AG04449 (cell line): ENCODE data around the gene CCL28.
"Not testable (repeated sequence)": the region's sequence is repeated elsewhere in the genome, so short reads cannot be mapped to it uniquely, and the experiment has no call there.

Source experiments
- CTCF ChIA-PET: fragments of 350-600 bp; formaldehyde crosslinking; extraction: SDS; loops from one replicate; lab custom pipeline; 2021; ENCODE audit warnings: antibody characterized with exemption; lab: Yijun Ruan, JAX
- POLR2A ChIA-PET: fragments of 400-600, 350-600 bp; formaldehyde crosslinking; extraction: SDS; loops from one replicate; lab custom pipeline; 2020; ENCODE audit warnings: antibody characterized with exemption, inconsistent platforms; lab: Yijun Ruan, JAX
- DNase-seq: peaks from one replicate; pipeline ENCODE4 v3.0.0-alpha.2; 2010; ENCODE audit warnings: low read depth, low spot score
- H3K4me3 ChIP-seq: 2 replicates; pipeline ENCODE4 v1.5.1; 2011; ENCODE audit warnings: low read depth, mild to moderate bottlenecking, control low read depth, low read length
- CTCF ChIP-seq: IDR thresholded peaks from one replicate; pipeline ENCODE4 v1.5.1; 2011; ENCODE audit warnings: mild to moderate bottlenecking, moderate library complexity, low read length, control low read depth, inconsistent platforms; ENCODE audit not compliant: insufficient read depth; ENCODE audit errors: missing control alignments

Gene CCL28

GRCh38 chr5:43376496-43377140 is 35.6 kb downstream of the CCL28 start:
- TF ChIP-seq CTCF = no peak
- H3K4me3 ChIP-seq = no peak overlapping the region
- no peak for DNase-seq
- ChIA-PET CTCF (interaction anchor here (0.6 to 4.3 kb wide), 2 partner anchors 14 to 151 kb away, joined by 3 to 25 read pairs; no protein-coding TSS in a partner anchor), POLR2A (no interaction called here)

DNA sequence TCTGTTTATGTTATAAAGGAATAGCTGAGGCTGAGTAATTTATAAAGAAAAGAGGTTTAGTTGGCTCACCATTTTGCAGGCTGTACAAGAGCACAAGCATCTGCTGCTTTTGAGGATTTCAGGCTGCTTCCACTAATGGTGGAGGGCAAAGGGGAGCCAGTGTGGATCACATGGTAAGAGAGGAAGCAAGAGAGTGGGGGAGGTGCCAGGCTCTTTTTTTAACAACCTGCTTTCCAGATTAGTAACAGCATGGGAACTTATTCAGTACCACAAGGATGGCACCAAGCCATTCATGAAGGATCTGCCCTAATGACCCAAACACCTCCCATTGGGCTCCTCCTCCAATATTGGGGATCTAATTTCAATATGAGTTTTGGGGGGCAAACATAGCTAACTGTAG is 40.4 kb downstream of the CCL28 start:
- CTCF ChIA-PET = interaction anchor here (1.9 kb wide), 1 partner anchor 18 kb away, joined by 8 read pairs; no protein-coding TSS in a partner anchor
- POLR2A ChIA-PET = no interaction called here
- H3K4me3 ChIP-seq = no peak overlapping the region
- TF ChIP-seq CTCF = no peak
- DNase-seq = no peak

GRCh38 chr5:43370352-43370751 is 41.8 kb downstream of the CCL28 start:
- DNase-seq = no peak
- ChIA-PET CTCF (no interaction called here), POLR2A (no interaction called here)
- TF ChIP-seq CTCF = no peak
- H3K4me3 ChIP-seq = no peak overlapping the region

DNA sequence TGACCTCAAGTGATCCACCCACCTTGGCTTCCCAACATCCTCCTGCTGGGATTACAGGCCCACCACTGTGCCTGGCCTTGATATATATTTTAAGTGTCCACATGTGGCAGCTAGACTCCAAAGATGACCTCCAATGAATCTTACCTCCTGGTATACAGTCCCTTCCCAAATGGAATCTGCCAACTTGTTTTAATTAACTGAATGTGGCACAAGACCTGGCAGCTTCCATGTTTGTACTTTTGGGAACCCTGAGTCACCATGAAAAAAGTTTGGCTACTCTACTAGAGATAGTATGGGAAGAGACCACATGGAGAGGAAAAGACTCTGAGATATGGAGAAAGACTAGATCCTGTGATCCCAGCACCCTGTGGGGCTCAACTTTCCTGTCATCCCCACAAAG is 42.5 kb downstream of the CCL28 start:
- TF ChIP-seq CTCF = no peak
- no peak overlapping the region for H3K4me3 ChIP-seq
- no peak for DNase-seq
- ChIA-PET CTCF (no interaction called here), POLR2A (no interaction called here)

DNA sequence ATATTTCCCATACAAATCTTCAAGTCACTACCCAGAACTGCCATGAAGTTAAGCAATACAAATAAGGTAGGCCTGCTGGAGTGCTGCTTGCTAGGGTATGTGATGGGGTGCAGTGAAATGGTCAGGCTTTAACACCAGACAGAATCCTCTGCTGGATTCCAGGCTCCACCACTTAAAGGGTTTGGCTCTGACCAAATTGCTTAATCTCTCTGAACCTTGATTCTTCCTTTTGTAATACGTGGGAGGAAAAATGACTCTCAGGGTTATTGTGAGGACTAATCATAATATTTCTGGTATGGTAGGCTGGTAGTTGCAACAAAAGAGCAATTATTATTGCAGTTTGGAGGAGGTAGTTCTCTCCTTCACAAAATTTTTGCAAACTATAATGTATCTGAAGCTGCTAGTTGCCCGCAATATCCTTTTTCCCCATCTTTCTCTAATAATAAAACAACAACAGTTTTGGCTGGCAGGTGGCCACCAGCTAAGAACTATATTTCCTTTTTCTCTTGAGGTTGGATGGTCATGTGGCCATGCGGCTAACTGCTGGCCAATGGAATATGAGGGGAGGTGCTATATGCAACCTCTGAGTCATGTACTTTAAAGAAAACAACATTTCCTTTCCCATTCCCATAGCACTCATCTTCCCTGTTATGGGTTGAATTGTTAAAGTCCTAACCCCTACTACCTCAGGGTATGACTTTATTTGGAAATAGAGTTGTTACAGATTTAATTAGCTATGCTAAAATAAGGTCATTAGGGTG is 44.1 kb downstream of the CCL28 start:
- DNase-seq = no peak
- ChIA-PET POLR2A (no interaction called here), CTCF (no interaction called here)
- H3K4me3 ChIP-seq = no peak overlapping the region
- no peak for TF ChIP-seq CTCF

- no peak for DNase-seq
- TF ChIP-seq CTCF = no peak
- POLR2A ChIA-PET = no interaction called here
- no peak overlapping the region for H3K4me3 ChIP-seq
- CTCF ChIA-PET = no interaction called here
Measured at GRCh38 chr5:43367453-43367852, 44.7 kb downstream of the CCL28 start.

GRCh38 chr5:43366680-43367246 is 45.4 kb downstream of the CCL28 start:
- H3K4me3 ChIP-seq, DNase-seq, POLR2A ChIA-PET, CTCF ChIA-PET: not testable (repeated sequence)

- DNase-seq, POLR2A ChIA-PET, H3K4me3 ChIP-seq: not testable (repeated sequence)
- CTCF ChIA-PET = interaction anchor here (0.7 kb wide), 1 partner anchor 80 kb away, joined by 3 read pairs; no protein-coding TSS in a partner anchor
Measured at GRCh38 chr5:43365155-43365554, 47.0 kb downstream of the CCL28 start.
